A673 (cell line): ENCODE results near the gene RBM34. TPM values are rescaled to one million over a fixed set of nuclear protein-coding genes. Genes with fewer than 3 reads are reported as not detected.

Experiments
- BruUV-seq: library from RNA; stranded (reverse); fragments of 400-500 nt; replicated peaks from 2 replicates; lab custom pipeline; 2021; lab: Mats Ljungman, UMichigan
- CTCF ChIA-PET: fragments of 300-600 bp; sonication (Branson Sonifier 250); formaldehyde crosslinking; loops from one replicate; lab custom pipeline; 2022; ENCODE audit warnings: antibody characterized with exemption; lab: Charles Lee
- POLR2A ChIA-PET: fragments of 300-600 bp; sonication (Branson Sonifier 250); formaldehyde crosslinking; loops from one replicate; lab custom pipeline; 2022; ENCODE audit warnings: antibody characterized with exemption; ENCODE audit not compliant: low non-redundant PET; lab: Charles Lee
- DNase-seq: peaks from one replicate; pipeline ENCODE4 v3.0.0-alpha.2; 2015; ENCODE audit warnings: low spot score
- H3K27ac ChIP-seq: fragments of 200-600 bp; sonication (generic); 2 replicates; pipeline ENCODE4 v1.5.1; 2016; ENCODE audit warnings: mixed run types, low read depth, mild to moderate bottlenecking, mixed read lengths, antibody characterized with exemption, low read length; ENCODE audit not compliant: poor library complexity, severe bottlenecking
- H3K27me3 ChIP-seq: fragments of 200-600 bp; sonication (generic); replicated peaks from 2 replicates; pipeline ENCODE4 v1.6.1; 2017; ENCODE audit warnings: mixed run types, low read depth, mild to moderate bottlenecking, mixed read lengths, antibody characterized with exemption, low read length; ENCODE audit not compliant: insufficient read depth, poor library complexity
- H3K36me3 ChIP-seq: fragments of 200-600 bp; sonication (generic); 2 replicates; pipeline ENCODE4 v1.6.1; 2016; ENCODE audit warnings: mixed run types, mild to moderate bottlenecking, mixed read lengths, antibody characterized with exemption, low read length; ENCODE audit not compliant: insufficient read depth, poor library complexity, severe bottlenecking
- H3K4me1 ChIP-seq: fragments of 200-600 bp; sonication (generic); 2 replicates; pipeline ENCODE4 v1.6.1; 2017; ENCODE audit warnings: mixed run types, mild to moderate bottlenecking, mixed read lengths, antibody characterized with exemption, low read length; ENCODE audit not compliant: insufficient read depth, poor library complexity, severe bottlenecking
- H3K4me3 ChIP-seq: fragments of 200-600 bp; sonication (generic); 2 replicates; pipeline ENCODE4 v1.5.1; 2016; ENCODE audit warnings: low read depth, mixed run types, mild to moderate bottlenecking, mixed read lengths, low read length; ENCODE audit not compliant: poor library complexity, severe bottlenecking
- H3K9me3 ChIP-seq: fragments of 200-600 bp; sonication (generic); 2 replicates; pipeline ENCODE4 v1.6.1; 2016; ENCODE audit warnings: mixed run types, low read depth, mild to moderate bottlenecking, mixed read lengths, antibody characterized with exemption, low read length; ENCODE audit not compliant: poor library complexity, severe bottlenecking
- CTCF ChIP-seq: fragments of 300-800, 200-600 bp; sonication (generic); conservative IDR thresholded peaks from 2 replicates; pipeline ENCODE4 v1.5.1; 2017; ENCODE audit warnings: low read depth, mild to moderate bottlenecking, antibody characterized with exemption, low read length, moderate library complexity, mixed read lengths
- EZH2 ChIP-seq: fragments of 200-600 bp; sonication (generic); IDR thresholded peaks from 2 replicates; pipeline ENCODE4 v1.6.1; 2017; ENCODE audit warnings: borderline replicate concordance, low read depth, mild to moderate bottlenecking, mixed read lengths, antibody characterized with exemption, low read length; ENCODE audit not compliant: poor library complexity, severe bottlenecking
- intact Hi-C: fragments of 100-400 bp; cut with micrococcal nuclease; formaldehyde crosslinking; loops from one replicate; pipeline ENCODE4 v1.10.0; 2022; ENCODE audit not compliant: unreplicated experiment
- total RNA-seq: library from RNA; stranded (reverse); gene quantifications from 2 replicates; pipeline ENCODE4 v1.2.3, GENCODE V29; 2021

RBM34 gene
- total RNA-seq, 1 experiment from 2014 or later, result 69.4 TPM

GRCh38 chr1:235106457-235106856 lies 54.6 kb downstream of the RBM34 start:
- BruUV-seq, result no TSS peak
- intact Hi-C loops, result loop anchor here (10.0 kb wide), 1 partner anchor 868 kb away; no protein-coding TSS in a partner anchor

GRCh38 chr1:235105051-235106043 lies 55.7 kb downstream of the RBM34 start:
- intact Hi-C loops, result loop anchor here (10.0 kb wide), 1 partner anchor 869 kb away; no protein-coding TSS in a partner anchor
- no peaks in the 10 kb centered on the region for H3K9me3 ChIP-seq
- no peaks in the 10 kb centered on the region for H3K27me3 ChIP-seq
- no peak for DNase-seq
- no peak overlapping the region for H3K4me3 ChIP-seq
- peaks cover 5% of the 10 kb centered on the region for H3K36me3 ChIP-seq
- ChIA-PET POLR2A (interaction anchor here (0.6 kb wide), 1 partner anchor 12 kb away, joined by 3 read pairs; no protein-coding TSS in a partner anchor), CTCF (interaction anchor here (0.5 to 1.2 kb wide), 3 partner anchors 12 to 596 kb away, joined by 3 to 5 read pairs (median 3); no protein-coding TSS in a partner anchor)
- no peak overlapping the region for H3K27ac ChIP-seq
- BruUV-seq, result no TSS peak
- no peak for TF ChIP-seq CTCF
- no peak for TF ChIP-seq EZH2
- peaks cover 3% of the 10 kb centered on the region for H3K4me1 ChIP-seq

More at GRCh38 chr1:235106457-235106856, 54.6 kb downstream of the RBM34 start:
- TF ChIP-seq EZH2 (no peak), CTCF (no peak)
- Histone ChIP-seq H3K9me3 (no peaks in the 10 kb centered on the region), H3K36me3 (peaks cover 5% of the 10 kb centered on the region), H3K4me1 (peaks cover 3% of the 10 kb centered on the region), H3K27me3 (no peaks in the 10 kb centered on the region), H3K4me3 (no peak overlapping the region), H3K27ac (no peak overlapping the region)
- DNase-seq, result no peak
- CTCF ChIA-PET, result no interaction called here
- POLR2A ChIA-PET, result no interaction called here

GRCh38 chr1:235102993-235103411 lies 58.0 kb downstream of the RBM34 start:
- intact Hi-C loops, result loop anchor here (5.0 to 10.0 kb wide), 3 partner anchors 314 to 872 kb away; no protein-coding TSS in a partner anchor

More at GRCh38 chr1:235102993-235103411, 58.0 kb downstream of the RBM34 start:
- BruUV-seq, result no TSS peak
- ChIA-PET POLR2A (no interaction called here), CTCF (interaction anchor here (0.6 kb wide), 1 partner anchor 993 kb away, joined by 3 read pairs; no protein-coding TSS in a partner anchor)
- Histone ChIP-seq H3K36me3 (no peaks in the 10 kb centered on the region), H3K4me3 (no peak overlapping the region), H3K9me3 (no peaks in the 10 kb centered on the region), H3K4me1 (peaks cover 3% of the 10 kb centered on the region), H3K27ac (no peak overlapping the region), H3K27me3 (no peaks in the 10 kb centered on the region)
- no peak for DNase-seq
- TF ChIP-seq EZH2 (no peak), CTCF (no peak)
